HepG2 (cell line): ENCODE data around the gene OASL. TPM values are rescaled to one million over a fixed set of nuclear protein-coding genes. Genes with fewer than 3 reads are reported as not detected.

Source experiments
- DNMT3B ChIP-seq: conservative IDR thresholded peaks from 2 replicates; pipeline ENCODE4 v1.6.1; 2016; ENCODE audit warnings: missing biosample characterization, control low read depth
- ELF4 ChIP-seq: sonication (generic); formaldehyde crosslinking; IDR thresholded peaks from 2 replicates; pipeline ENCODE4 v1.5.0; 2020; ENCODE audit warnings: missing genetic modification reagents, mild to moderate bottlenecking, moderate library complexity, borderline replicate concordance
- EP300 ChIP-seq, 3 experiments: sonication (generic) in 1 of 3; formaldehyde crosslinking in 1 of 3; IDR thresholded peaks; 2 replicates each; pipeline versions ENCODE4 v1.5.1 to v1.6.1; 2011 to 2020; ENCODE audit warnings: low read depth in 2 of 3, low read length in 2 of 3, borderline replicate concordance in 1 of 3, improper control_type of control experiment in 1 of 3, mild to moderate bottlenecking in 1 of 3, missing genetic modification reagents in 1 of 3, moderate library complexity in 1 of 3
- GABPB1 ChIP-seq: IDR thresholded peaks from 2 replicates; pipeline ENCODE4 v1.6.1; 2016; ENCODE audit warnings: mild to moderate bottlenecking, missing genetic modification reagents, moderate library complexity, missing compliant biosample characterization
- GFI1 ChIP-seq: sonication (generic); formaldehyde crosslinking; IDR thresholded peaks from 2 replicates; pipeline ENCODE4 v1.5.0; 2020; ENCODE audit warnings: missing genetic modification reagents, mild to moderate bottlenecking, borderline replicate concordance
- KLF12 ChIP-seq: sonication (generic); formaldehyde crosslinking; IDR thresholded peaks from 2 replicates; pipeline ENCODE4 v1.4.0; 2020; ENCODE audit warnings: missing genetic modification reagents, borderline replicate concordance
- MED8 ChIP-seq: sonication (generic); formaldehyde crosslinking; IDR thresholded peaks from 2 replicates; pipeline ENCODE4 v1.8.1; 2023; ENCODE audit warnings: mild to moderate bottlenecking, missing genetic modification reagents; ENCODE audit not compliant: insufficient replicate concordance
- NKX3-1 ChIP-seq: sonication (generic); formaldehyde crosslinking; IDR thresholded peaks from 2 replicates; pipeline ENCODE4 v1.5.0; 2020; ENCODE audit warnings: missing genetic modification reagents
- NR2F1 ChIP-seq, 2 experiments: fragments of 450-650 bp in 1 of 2; formaldehyde crosslinking in 1 of 2; IDR thresholded peaks; 2 replicates each; pipeline versions ENCODE4 v1.5.0 to v1.6.1; 2016 to 2020; ENCODE audit warnings: mild to moderate bottlenecking in 1 of 2, missing compliant biosample characterization in 1 of 2, missing genetic modification reagents in 1 of 2, moderate library complexity in 1 of 2
- PHF5A ChIP-seq: IDR thresholded peaks from one replicate; pipeline ENCODE4 v1.6.1; 2018; ENCODE audit warnings: low read depth, missing genetic modification reagents; ENCODE audit not compliant: unreplicated experiment
- SP5 ChIP-seq: IDR thresholded peaks from 2 replicates; pipeline ENCODE4 v1.6.1; 2016; ENCODE audit warnings: low read depth, borderline replicate concordance
- SRSF9 ChIP-seq: fragments of 200-400 bp; formaldehyde crosslinking; IDR thresholded peaks from 2 replicates; pipeline ENCODE4 v1.6.1; 2018; ENCODE audit warnings: borderline replicate concordance, mild to moderate bottlenecking, low read depth, low read length; ENCODE audit not compliant: insufficient read depth, poor library complexity, severe bottlenecking
- STAT5B ChIP-seq: sonication (generic); formaldehyde crosslinking; IDR thresholded peaks from 2 replicates; pipeline ENCODE4 v1.4.0; 2020; ENCODE audit warnings: missing genetic modification reagents
- SUZ12 ChIP-seq: fragments of 150-350 bp; IDR thresholded peaks from 2 replicates; pipeline ENCODE4 v1.6.1; 2014; ENCODE audit warnings: low read depth, low read length
- ZNF263 ChIP-seq: sonication (generic); formaldehyde crosslinking; IDR thresholded peaks from 2 replicates; pipeline ENCODE4 v1.4.0; 2020; ENCODE audit warnings: missing genetic modification reagents
- ZNF350 ChIP-seq: sonication (generic); formaldehyde crosslinking; IDR thresholded peaks from 2 replicates; pipeline ENCODE4 v1.4.0; 2020; ENCODE audit warnings: mild to moderate bottlenecking, low read depth, missing genetic modification reagents, borderline replicate concordance
- ZNF619 ChIP-seq: sonication (generic); formaldehyde crosslinking; IDR thresholded peaks from 2 replicates; pipeline ENCODE4 v1.4.0; 2020; ENCODE audit warnings: mild to moderate bottlenecking, missing genetic modification reagents
- ZNF652 ChIP-seq: IDR thresholded peaks from 2 replicates; pipeline ENCODE4 v1.6.1; 2016; ENCODE audit warnings: low read depth, borderline replicate concordance
- ZNF792 ChIP-seq: IDR thresholded peaks from 2 replicates; pipeline ENCODE4 v1.6.1; 2016
- polyA plus RNA-seq, 8 experiments: library from polyadenylated mRNA; depleted of rRNA in 3 of 8; stranded (reverse) in 7 of 8; unstranded in 1 of 8; fragments of >200 nt; fragmentation: Illumina TruSeq in 4 of 8; extraction: Trizol in 4 of 8; gene quantifications; 2 replicates each; pipeline versions ENCODE4 v1.2.1 to v1.2.3, GENCODE V29; 2011 to 2016; ENCODE audit warnings: low read depth in 4 of 8, missing spikeins in 1 of 8, mixed read lengths in 1 of 8; ENCODE audit not compliant: insufficient read depth in 1 of 8
- total RNA-seq, 5 experiments: library from RNA; depleted of rRNA; stranded (reverse); fragments of >200 nt; fragmentation: Illumina TruSeq; extraction: Trizol; gene quantifications; 2 replicates each; pipeline ENCODE4 v1.2.3, GENCODE V29; 2016; ENCODE audit warnings: low read depth in 1 of 5
- TF ChIP-seq, protein P1 (sequence below): sonication (generic); formaldehyde crosslinking; IDR thresholded peaks from 2 replicates; pipeline ENCODE4 v1.4.0; 2020; ENCODE audit warnings: missing genetic modification reagents, borderline replicate concordance
- TF ChIP-seq, protein P2 (sequence below): IDR thresholded peaks from 2 replicates; pipeline ENCODE4 v1.6.1; 2016; ENCODE audit warnings: missing genetic modification reagents, missing compliant biosample characterization
- TF ChIP-seq, protein P3 (sequence below): sonication (generic); formaldehyde crosslinking; IDR thresholded peaks from 2 replicates; pipeline ENCODE4 v1.8.1; 2023; ENCODE audit warnings: mild to moderate bottlenecking, missing genetic modification reagents
- TF ChIP-seq, protein P4 (sequence below): sonication (generic); formaldehyde crosslinking; IDR thresholded peaks from 2 replicates; pipeline ENCODE4 v1.4.0; 2020; ENCODE audit warnings: missing genetic modification reagents

The OASL gene
- total and polyA plus RNA-seq, 2 of the 13 experiments (the other 11 are each of a cell fraction or from before 2014, with no cell fraction given) = 0.11 to 0.22 TPM

DNA sequence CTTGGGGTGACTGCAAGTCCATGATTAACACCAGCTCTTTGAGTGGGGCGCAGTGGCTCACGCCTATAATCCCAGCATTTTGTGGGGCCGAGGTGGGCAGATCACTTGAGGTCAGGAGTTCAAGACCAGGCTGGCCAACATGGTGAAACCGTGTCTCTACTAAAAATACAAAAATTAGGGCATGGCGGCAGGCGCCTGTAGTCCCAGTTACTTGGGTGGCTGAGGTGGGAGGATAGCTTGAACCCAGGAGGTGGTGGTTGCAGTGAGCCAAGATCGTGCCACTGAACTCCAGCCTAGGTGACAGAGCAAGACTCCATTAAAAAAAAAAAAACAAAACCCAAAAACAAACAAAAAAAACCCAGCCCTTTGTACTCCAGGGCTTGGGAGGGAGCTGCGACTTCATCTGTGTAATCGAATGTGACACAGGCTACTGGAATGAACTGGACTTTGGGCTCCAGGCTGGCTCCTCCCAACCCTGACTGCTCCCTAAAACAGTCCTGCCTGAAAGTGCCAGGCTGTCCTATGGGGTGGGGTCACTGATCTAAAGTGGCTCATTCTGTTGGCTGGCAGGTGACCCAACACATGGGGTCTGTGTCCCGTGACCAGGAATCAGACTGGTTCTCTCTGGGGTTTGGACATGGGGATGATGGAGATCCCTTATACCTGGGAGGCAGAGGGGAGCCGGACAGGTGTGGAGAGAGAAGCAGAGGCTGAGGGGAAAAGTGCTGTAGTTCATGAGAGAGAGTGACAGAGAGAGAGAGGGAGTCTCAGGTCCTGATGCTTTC, 13.4 kb downstream of the OASL start (continued):
- TF ChIP-seq ZNF263 = peak; percentile 56
- no peak for TF ChIP-seq ZNF619
- TF ChIP-seq SUZ12 = no peak
- TF ChIP-seq, protein P1, sequence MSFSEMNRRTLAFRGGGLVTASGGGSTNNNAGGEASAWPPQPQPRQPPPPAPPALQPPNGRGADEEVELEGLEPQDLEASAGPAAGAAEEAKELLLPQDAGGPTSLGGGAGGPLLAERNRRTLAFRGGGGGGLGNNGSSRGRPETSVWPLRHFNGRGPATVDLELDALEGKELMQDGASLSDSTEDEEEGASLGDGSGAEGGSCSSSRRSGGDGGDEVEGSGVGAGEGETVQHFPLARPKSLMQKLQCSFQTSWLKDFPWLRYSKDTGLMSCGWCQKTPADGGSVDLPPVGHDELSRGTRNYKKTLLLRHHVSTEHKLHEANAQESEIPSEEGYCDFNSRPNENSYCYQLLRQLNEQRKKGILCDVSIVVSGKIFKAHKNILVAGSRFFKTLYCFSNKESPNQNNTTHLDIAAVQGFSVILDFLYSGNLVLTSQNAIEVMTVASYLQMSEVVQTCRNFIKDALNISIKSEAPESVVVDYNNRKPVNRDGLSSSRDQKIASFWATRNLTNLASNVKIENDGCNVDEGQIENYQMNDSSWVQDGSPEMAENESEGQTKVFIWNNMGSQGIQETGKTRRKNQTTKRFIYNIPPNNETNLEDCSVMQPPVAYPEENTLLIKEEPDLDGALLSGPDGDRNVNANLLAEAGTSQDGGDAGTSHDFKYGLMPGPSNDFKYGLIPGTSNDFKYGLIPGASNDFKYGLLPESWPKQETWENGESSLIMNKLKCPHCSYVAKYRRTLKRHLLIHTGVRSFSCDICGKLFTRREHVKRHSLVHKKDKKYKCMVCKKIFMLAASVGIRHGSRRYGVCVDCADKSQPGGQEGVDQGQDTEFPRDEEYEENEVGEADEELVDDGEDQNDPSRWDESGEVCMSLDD (CRISPR knock-in tag) = peak; percentile 70; the same call in 1 of the 2 replicates
- peak; percentile 45; the same call in 1 of the 2 replicates for TF ChIP-seq ZNF350 (CRISPR knock-in tag)
- TF ChIP-seq NR2F1 (CRISPR knock-in tag; IDR thresholded peaks at IDR 0.05) = no peak
- TF ChIP-seq DNMT3B (CRISPR knock-in tag) = no peak
- no peak for TF ChIP-seq GABPB1 (CRISPR knock-in tag)
- TF ChIP-seq GFI1 (CRISPR knock-in tag) = peak; percentile 74; the same call in 1 of the 2 replicates
- no peak for TF ChIP-seq NKX3-1 (CRISPR knock-in tag)
- TF ChIP-seq ZNF792 = no peak
- no peak for TF ChIP-seq STAT5B (CRISPR knock-in tag)
- no peak for TF ChIP-seq PHF5A (CRISPR knock-in tag)
- TF ChIP-seq, protein P2, sequence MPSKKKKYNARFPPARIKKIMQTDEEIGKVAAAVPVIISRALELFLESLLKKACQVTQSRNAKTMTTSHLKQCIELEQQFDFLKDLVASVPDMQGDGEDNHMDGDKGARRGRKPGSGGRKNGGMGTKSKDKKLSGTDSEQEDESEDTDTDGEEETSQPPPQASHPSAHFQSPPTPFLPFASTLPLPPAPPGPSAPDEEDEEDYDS = peak; percentile 43
- no peak for TF ChIP-seq SRSF9
- TF ChIP-seq EP300 (IDR thresholded peaks at IDR 0.05; ENCODE audit: low read depth in 2 of 2, low read length in 2 of 2) = peak in 1 of 2 experiments; percentile 68; a peak in 2 of 4 replicates
- TF ChIP-seq EP300 (CRISPR knock-in tag; IDR thresholded peaks at IDR 0.05; ENCODE audit: borderline replicate concordance) = peak; percentile 27; the same call in 1 of the 2 replicates
- TF ChIP-seq, protein P3, sequence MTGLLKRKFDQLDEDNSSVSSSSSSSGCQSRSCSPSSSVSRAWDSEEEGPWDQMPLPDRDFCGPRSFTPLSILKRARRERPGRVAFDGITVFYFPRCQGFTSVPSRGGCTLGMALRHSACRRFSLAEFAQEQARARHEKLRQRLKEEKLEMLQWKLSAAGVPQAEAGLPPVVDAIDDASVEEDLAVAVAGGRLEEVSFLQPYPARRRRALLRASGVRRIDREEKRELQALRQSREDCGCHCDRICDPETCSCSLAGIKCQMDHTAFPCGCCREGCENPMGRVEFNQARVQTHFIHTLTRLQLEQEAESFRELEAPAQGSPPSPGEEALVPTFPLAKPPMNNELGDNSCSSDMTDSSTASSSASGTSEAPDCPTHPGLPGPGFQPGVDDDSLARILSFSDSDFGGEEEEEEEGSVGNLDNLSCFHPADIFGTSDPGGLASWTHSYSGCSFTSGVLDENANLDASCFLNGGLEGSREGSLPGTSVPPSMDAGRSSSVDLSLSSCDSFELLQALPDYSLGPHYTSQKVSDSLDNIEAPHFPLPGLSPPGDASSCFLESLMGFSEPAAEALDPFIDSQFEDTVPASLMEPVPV = no peak
- TF ChIP-seq ZNF652 (CRISPR knock-in tag) = no peak
- TF ChIP-seq, protein P4, sequence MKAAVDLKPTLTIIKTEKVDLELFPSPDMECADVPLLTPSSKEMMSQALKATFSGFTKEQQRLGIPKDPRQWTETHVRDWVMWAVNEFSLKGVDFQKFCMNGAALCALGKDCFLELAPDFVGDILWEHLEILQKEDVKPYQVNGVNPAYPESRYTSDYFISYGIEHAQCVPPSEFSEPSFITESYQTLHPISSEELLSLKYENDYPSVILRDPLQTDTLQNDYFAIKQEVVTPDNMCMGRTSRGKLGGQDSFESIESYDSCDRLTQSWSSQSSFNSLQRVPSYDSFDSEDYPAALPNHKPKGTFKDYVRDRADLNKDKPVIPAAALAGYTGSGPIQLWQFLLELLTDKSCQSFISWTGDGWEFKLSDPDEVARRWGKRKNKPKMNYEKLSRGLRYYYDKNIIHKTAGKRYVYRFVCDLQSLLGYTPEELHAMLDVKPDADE (CRISPR knock-in tag) = no peak
- TF ChIP-seq KLF12 (CRISPR knock-in tag) = 0 out of 2 replicates have a peak, but pooled peaks have one; percentile 37
- TF ChIP-seq SP5 (CRISPR knock-in tag) = peak; percentile 86
- no peak for TF ChIP-seq MED8 (CRISPR knock-in tag)
- no peak for TF ChIP-seq ELF4 (CRISPR knock-in tag)
